SK-N-SH treated with all-trans-retinoic acid at 6 μM for 48 hours (cell line): ENCODE measurements around the gene MT1F.
"Not testable (repeated sequence)": the region's sequence is repeated elsewhere in the genome, so short reads cannot be mapped to it uniquely, and the experiment has no call there.

Experiments
- ISL1 ChIP-seq: fragments of 250-450 bp; sonication (Bioruptor Pico); IDR thresholded peaks from 2 replicates; pipeline ENCODE4 v2.1.2; 2022; ENCODE audit warnings: mild to moderate bottlenecking, moderate library complexity
- PATZ1 ChIP-seq: fragments of 250-450 bp; sonication (Bioruptor Pico); IDR thresholded peaks from 2 replicates; pipeline ENCODE4 v1.8.0; 2020; ENCODE audit warnings: mild to moderate bottlenecking, moderate library complexity, borderline replicate concordance
- POU6F1 ChIP-seq: fragments of 250-450 bp; sonication (Bioruptor Pico); IDR thresholded peaks from 2 replicates; pipeline ENCODE4 v1.8.0; 2021; ENCODE audit warnings: low read depth, mild to moderate bottlenecking, moderate library complexity, borderline replicate concordance
- RARB ChIP-seq: fragments of 250-450 bp; sonication (Bioruptor Pico); IDR thresholded peaks from 2 replicates; pipeline ENCODE4 v1.8.0; 2021; ENCODE audit warnings: mild to moderate bottlenecking, moderate library complexity
- TCF4 ChIP-seq: fragments of 250-450 bp; sonication (Bioruptor Pico); IDR thresholded peaks from 2 replicates; pipeline ENCODE4 v1.8.0; 2021; ENCODE audit warnings: mild to moderate bottlenecking, moderate library complexity, borderline replicate concordance
- ZFP3 ChIP-seq: fragments of 250-450 bp; sonication (Bioruptor Pico); IDR thresholded peaks from 2 replicates; pipeline ENCODE4 v1.5.0; 2020; ENCODE audit warnings: mild to moderate bottlenecking, moderate library complexity
- ZFP30 ChIP-seq: fragments of 450-650 bp; formaldehyde crosslinking; IDR thresholded peaks from 2 replicates; pipeline ENCODE4 v1.5.0; 2022; ENCODE audit warnings: mild to moderate bottlenecking, moderate library complexity

- not testable (repeated sequence) for TF ChIP-seq TCF4 (CRISPR knock-in tag); PATZ1; ISL1 (CRISPR knock-in tag); ZFP3; POU6F1 (CRISPR knock-in tag); ZFP30 (CRISPR knock-in tag); RARB (CRISPR knock-in tag)
These were observed 7.8 kb downstream of the MT1F start for GRCh38 chr16:56665286-56666261.
